Activated CD8-positive, alpha-beta T cell treated with anti-CD3 and anti-CD28 coated beads, Interleukin-2, amount 10 ng/mL, durations not matched to agents 7 days and 5 days (primary cell): Measurements from ENCODE around the gene RAI1. TPM values are rescaled to one million over a fixed set of nuclear protein-coding genes. Genes with fewer than 3 reads are reported as not detected.

ENCODE experiments used
- ATAC-seq: fragments of 150-1000 bp; cut with Tn5 transposase; one replicate; pipeline ENCODE4 v1.10.0; 2021; ENCODE audit warnings: moderate library complexity
- CTCF ChIA-PET: fragments of 350-600 bp; sonication (Branson Sonifier 250); formaldehyde crosslinking; loops from one replicate; lab custom pipeline; 2021; ENCODE audit warnings: antibody characterized with exemption; lab: Charles Lee
- POLR2A ChIA-PET: fragments of 350-600 bp; sonication (Branson Sonifier 250); formaldehyde crosslinking; loops from one replicate; lab custom pipeline; 2021; ENCODE audit warnings: antibody characterized with exemption; lab: Charles Lee
- DNase-seq: peaks from one replicate; pipeline ENCODE4 v3.0.0-alpha.2; 2020
- H3K27ac Mint-ChIP-seq: one replicate; pipeline ENCODE4 v1.8.0; 2021; ENCODE audit warnings: mild to moderate bottlenecking, mixed read lengths
- H3K27me3 Mint-ChIP-seq: one replicate; pipeline ENCODE4 v1.8.0; 2021; ENCODE audit warnings: low read depth, mixed read lengths
- H3K36me3 Mint-ChIP-seq: one replicate; pipeline ENCODE4 v1.8.0; 2021; ENCODE audit warnings: low read depth, mixed read lengths
- H3K4me1 Mint-ChIP-seq: one replicate; pipeline ENCODE4 v1.8.0; 2021; ENCODE audit warnings: low read depth, mixed read lengths
- H3K4me3 Mint-ChIP-seq: one replicate; pipeline ENCODE4 v1.8.0; 2021; ENCODE audit warnings: mild to moderate bottlenecking, mixed read lengths
- H3K9me3 Mint-ChIP-seq: one replicate; pipeline ENCODE4 v1.8.0; 2022; ENCODE audit warnings: mixed read lengths; ENCODE audit not compliant: insufficient read depth
- total RNA-seq, 2 experiments: library from RNA; stranded (reverse); gene quantifications; one replicate each; pipeline ENCODE4 v1.2.3, GENCODE V29; 2021

The RAI1 gene
- total RNA-seq, 2 experiments from 2014 or later: 24.4 to 24.6 TPM

- H3K9me3 Mint-ChIP-seq: no peaks in the 10 kb centered on the region
- peaks cover 27% of the 10 kb centered on the region for H3K36me3 Mint-ChIP-seq
- H3K4me3 Mint-ChIP-seq: peak overlapping the region; percentile 96
- ChIA-PET CTCF (interaction anchor here (1.0 to 2.4 kb wide), 6 partner anchors 12 to 341 kb away, joined by 3 to 33 read pairs (median 5); partner anchors contain the start of gene RASD1), POLR2A (interaction anchor here (1.1 to 4.8 kb wide), 9 partner anchors 10 to 155 kb away, joined by 3 to 117 read pairs (median 9); no protein-coding TSS in a partner anchor)
- no peak for DNase-seq
- peak overlapping the region; percentile 91 for H3K27ac Mint-ChIP-seq
- peaks cover 76% of the 10 kb centered on the region for H3K4me1 Mint-ChIP-seq
- ATAC-seq: no peak
- H3K27me3 Mint-ChIP-seq: no peaks in the 10 kb centered on the region
These were observed 156.1 kb downstream of the RAI1 start for GRCh38 chr17:17837380-17837821.

GRCh38 chr17:17837966-17838962 lies 157.0 kb downstream of the RAI1 start:
- ATAC-seq: no peak

GRCh38 chr17:17839791-17840707 lies 158.8 kb downstream of the RAI1 start:
- Mint-ChIP-seq H3K9me3 (no peaks in the 10 kb centered on the region), H3K4me3 (peak overlapping the region; percentile 78), H3K36me3 (peaks cover 8% of the 10 kb centered on the region), H3K27me3 (no peaks in the 10 kb centered on the region), H3K27ac (peak overlapping the region; percentile 91), H3K4me1 (peaks cover 58% of the 10 kb centered on the region)
- POLR2A ChIA-PET: interaction anchor here (1.0 to 4.8 kb wide), 4 partner anchors 8 to 16 kb away, joined by 3 to 117 read pairs (median 45); no protein-coding TSS in a partner anchor
- ATAC-seq (peak; percentile 72), DNase-seq (peak; percentile 84)
- CTCF ChIA-PET: interaction anchor here (0.6 to 1.4 kb wide), 5 partner anchors 10 to 105 kb away, joined by 3 to 7 read pairs (median 3); no protein-coding TSS in a partner anchor

More at GRCh38 chr17:17837966-17838962, 157.0 kb downstream of the RAI1 start:
- H3K27me3 Mint-ChIP-seq: no peaks in the 10 kb centered on the region
- H3K27ac Mint-ChIP-seq: peak overlapping the region; percentile 91
- DNase-seq: no peak
- peak overlapping the region; percentile 78 for H3K4me3 Mint-ChIP-seq
- POLR2A ChIA-PET: interaction anchor here (0.6 to 4.8 kb wide), 7 partner anchors 10 to 159 kb away, joined by 3 to 117 read pairs (median 4); no protein-coding TSS in a partner anchor
- CTCF ChIA-PET: interaction anchor here (0.9 to 1.7 kb wide), 6 partner anchors 11 to 22 kb away, joined by 3 to 7 read pairs (median 4); no protein-coding TSS in a partner anchor
- no peaks in the 10 kb centered on the region for H3K9me3 Mint-ChIP-seq
- peaks cover 26% of the 10 kb centered on the region for H3K36me3 Mint-ChIP-seq
- H3K4me1 Mint-ChIP-seq: peaks cover 75% of the 10 kb centered on the region

GRCh38 chr17:17840751-17841591 lies 159.7 kb downstream of the RAI1 start:
- Mint-ChIP-seq H3K36me3 (peaks cover 1% of the 10 kb centered on the region), H3K9me3 (no peaks in the 10 kb centered on the region), H3K27ac (peak overlapping the region; percentile 88), H3K27me3 (no peaks in the 10 kb centered on the region), H3K4me1 (peaks cover 52% of the 10 kb centered on the region), H3K4me3 (peak overlapping the region; percentile 70)
- POLR2A ChIA-PET: interaction anchor here (1.0 to 2.5 kb wide), 3 partner anchors 9 to 17 kb away, joined by 3 to 14 read pairs (median 7); no protein-coding TSS in a partner anchor
- DNase-seq (peak; percentile 21), ATAC-seq (no peak)
- CTCF ChIA-PET: interaction anchor here (0.6 to 1.4 kb wide), 5 partner anchors 9 to 106 kb away, joined by 3 to 7 read pairs (median 3); no protein-coding TSS in a partner anchor

- no peaks in the 10 kb centered on the region for H3K27me3 Mint-ChIP-seq
- DNase-seq (peak; percentile 20), ATAC-seq (no peak)
- peaks cover 1% of the 10 kb centered on the region for H3K36me3 Mint-ChIP-seq
- POLR2A ChIA-PET: interaction anchor here (1.7 to 2.5 kb wide), 2 partner anchors 8 to 13 kb away, joined by 7 to 14 read pairs; no protein-coding TSS in a partner anchor
- CTCF ChIA-PET: interaction anchor here (1.0 to 1.4 kb wide), 3 partner anchors 8 to 29 kb away, joined by 3 to 7 read pairs (median 5); no protein-coding TSS in a partner anchor
- H3K4me3 Mint-ChIP-seq: no peak overlapping the region
- no peaks in the 10 kb centered on the region for H3K9me3 Mint-ChIP-seq
- peaks cover 55% of the 10 kb centered on the region for H3K4me1 Mint-ChIP-seq
- no peak overlapping the region for H3K27ac Mint-ChIP-seq
These were observed 160.4 kb downstream of the RAI1 start for GRCh38 chr17:17841601-17842025.

GRCh38 chr17:17842111-17842876 lies 161.0 kb downstream of the RAI1 start:
- ChIA-PET POLR2A (interaction anchor here (1.7 to 2.5 kb wide), 2 partner anchors 7 to 12 kb away, joined by 7 to 14 read pairs; no protein-coding TSS in a partner anchor), CTCF (interaction anchor here (1.2 kb wide), 1 partner anchor 18 kb away, joined by 3 read pairs; no protein-coding TSS in a partner anchor)
- ATAC-seq (no peak), DNase-seq (no peak)
- peaks cover 8% of the 10 kb centered on the region for H3K36me3 Mint-ChIP-seq
- H3K27me3 Mint-ChIP-seq: no peaks in the 10 kb centered on the region
- no peak overlapping the region for H3K4me3 Mint-ChIP-seq
- H3K4me1 Mint-ChIP-seq: peaks cover 56% of the 10 kb centered on the region
- no peak overlapping the region for H3K27ac Mint-ChIP-seq
- H3K9me3 Mint-ChIP-seq: no peaks in the 10 kb centered on the region

GRCh38 chr17:17843096-17843495 lies 161.8 kb downstream of the RAI1 start:
- ATAC-seq: no peak

GRCh38 chr17:17844079-17844478 lies 162.8 kb downstream of the RAI1 start:
- DNase-seq (no peak), ATAC-seq (no peak)
- Mint-ChIP-seq H3K27me3 (no peaks in the 10 kb centered on the region), H3K36me3 (peaks cover 12% of the 10 kb centered on the region), H3K27ac (no peak overlapping the region), H3K4me3 (no peak overlapping the region), H3K9me3 (no peaks in the 10 kb centered on the region), H3K4me1 (peaks cover 56% of the 10 kb centered on the region)
- ChIA-PET POLR2A (no interaction called here), CTCF (no interaction called here)

More at GRCh38 chr17:17843096-17843495, 161.8 kb downstream of the RAI1 start:
- no peaks in the 10 kb centered on the region for H3K9me3 Mint-ChIP-seq
- ChIA-PET CTCF (no interaction called here), POLR2A (no interaction called here)
- H3K27me3 Mint-ChIP-seq: no peaks in the 10 kb centered on the region
- no peak overlapping the region for H3K27ac Mint-ChIP-seq
- H3K4me3 Mint-ChIP-seq: no peak overlapping the region
- H3K4me1 Mint-ChIP-seq: peaks cover 56% of the 10 kb centered on the region
- no peak for DNase-seq
- peaks cover 10% of the 10 kb centered on the region for H3K36me3 Mint-ChIP-seq

GRCh38 chr17:17844500-17844899 lies 163.2 kb downstream of the RAI1 start:
- no peak overlapping the region for H3K27ac Mint-ChIP-seq
- peaks cover 12% of the 10 kb centered on the region for H3K36me3 Mint-ChIP-seq
- H3K27me3 Mint-ChIP-seq: no peaks in the 10 kb centered on the region
- ChIA-PET POLR2A (no interaction called here), CTCF (no interaction called here)
- H3K4me1 Mint-ChIP-seq: peaks cover 56% of the 10 kb centered on the region
- no peak for ATAC-seq
- no peak overlapping the region for H3K4me3 Mint-ChIP-seq
- no peaks in the 10 kb centered on the region for H3K9me3 Mint-ChIP-seq
- DNase-seq: no peak
